ENCODE data around the gene OLFM4. TPM values are rescaled to one million over a fixed set of nuclear protein-coding genes. Genes with fewer than 3 reads are reported as not detected.

OLFM4 gene
- total RNA-seq, 8 experiments from 2014 or later = 0.11 to 1.00 (median 0.17) TPM; not detected in 1

- H3K4me3 ChIP-seq = no peak overlapping the region
- WGBS, 10 experiments = 0 to 100% (median 89%) methylated on average over 1 of the region's 1 CpG; no CpG with 5 or more reads in 5 of the 10 experiments
- in situ Hi-C loops (cut with MboI; ENCODE audit: low pct_unique_long_range_greater_than_20kb in 2 of 9, low sequenced_read_pairs in 9 of 9, unreplicated experiment in 9 of 9) = no loop called here
- no peak overlapping the region for H3K27ac ChIP-seq
- H3K4me1 ChIP-seq (replicated peaks in 1 of 2) = peaks cover 0 to 2% of the 10 kb centered on the region in 2 donors
- no peak for ATAC-seq (replicated peaks in 6 of 8)
Measured at GRCh38 chr13:53089951-53090350, 61.3 kb downstream of the OLFM4 start.

GRCh38 chr13:53090461-53090860, 61.8 kb downstream of the OLFM4 start:
- in situ Hi-C loops (cut with MboI; ENCODE audit: low pct_unique_long_range_greater_than_20kb in 2 of 9, low sequenced_read_pairs in 9 of 9, unreplicated experiment in 9 of 9) = no loop called here
- Histone ChIP-seq H3K4me1 (replicated peaks in 1 of 2) (peaks cover 0 to 2% of the 10 kb centered on the region in 2 donors), H3K4me3 (no peak overlapping the region), H3K27ac (no peak overlapping the region)
- no peak for ATAC-seq (replicated peaks in 6 of 8)
- WGBS, 10 experiments = 0 to 93% (median 6%) methylated on average over 1 to 3 of the region's 3 CpGs; no CpG with 5 or more reads in 1 of the 10 experiments

GRCh38 chr13:53092931-53093330, 64.3 kb downstream of the OLFM4 start:
- Histone ChIP-seq H3K27ac (no peak overlapping the region), H3K4me3 (no peak overlapping the region), H3K4me1 (replicated peaks in 1 of 2) (no peaks in the 10 kb centered on the region)
- in situ Hi-C loops (cut with MboI; ENCODE audit: low pct_unique_long_range_greater_than_20kb in 2 of 9, low sequenced_read_pairs in 9 of 9, unreplicated experiment in 9 of 9) = no loop called here
- WGBS, 10 experiments = 0 to 100% (median 60%) methylated on average over 1 to 2 of the region's 2 CpGs
- no peak for ATAC-seq (replicated peaks in 6 of 8)

GRCh38 chr13:53098455-53098854, 69.8 kb downstream of the OLFM4 start:
- no peak overlapping the region for H3K27ac ChIP-seq
- in situ Hi-C loops (cut with MboI; ENCODE audit: low pct_unique_long_range_greater_than_20kb in 2 of 9, low sequenced_read_pairs in 9 of 9, unreplicated experiment in 9 of 9) = no loop called here
- no peak overlapping the region for H3K4me3 ChIP-seq
- H3K4me1 ChIP-seq (replicated peaks in 1 of 2) = peaks cover 5 to 8% of the 10 kb centered on the region in 2 donors
- ATAC-seq (replicated peaks in 6 of 8) = no peak

- Histone ChIP-seq H3K4me3 (no peak overlapping the region), H3K4me1 (replicated peaks in 1 of 2) (peaks cover 5 to 8% of the 10 kb centered on the region in 2 donors), H3K27ac (peak overlapping the region in 1 of 2 donors; percentile 18)
- ATAC-seq (replicated peaks in 6 of 8) = peak in 2 of 8 experiments; percentile 36 to 49
- WGBS, 10 experiments = 20 to 100% methylated on average over 1 of the region's 1 CpG; no CpG with 5 or more reads in 8 of the 10 experiments
- in situ Hi-C loops (cut with MboI; ENCODE audit: low pct_unique_long_range_greater_than_20kb in 2 of 9, low sequenced_read_pairs in 9 of 9, unreplicated experiment in 9 of 9) = no loop called here
Measured at GRCh38 chr13:53100394-53101063, 71.9 kb downstream of the OLFM4 start.

Other genes starting within 250 kb of the OLFM4 start
- 10 to 100 TPM in 5 of 8 experiments, under 1 TPM in 1, not detected in 2; 0.14 to 99.5 (median 27.3) TPM for gene PCDH8, start 180.2 kb upstream of the OLFM4 start, total RNA-seq